Forelimb muscle (tissue), 1 donor: ENCODE data around the gene ARMC3. TPM values are rescaled to one million over a fixed set of nuclear protein-coding genes. Genes with fewer than 3 reads are reported as not detected.
"Not testable (repeated sequence)": the region's sequence is repeated elsewhere in the genome, so short reads cannot be mapped to it uniquely, and the experiment has no call there.

Source experiments
- DNase-seq: peaks from one replicate; pipeline ENCODE4 v3.0.0-alpha.2; 2013; ENCODE audit warnings: low read depth
- polyA plus RNA-seq: library from polyadenylated mRNA; unstranded; fragments of 120-200 nt; gene quantifications from one replicate; pipeline ENCODE4 v1.2.1, GENCODE V29; 2013; ENCODE audit not compliant: insufficient read length

ARMC3 gene
- polyA plus RNA-seq, 1 donor = not detected

- DNase-seq = no peak
Measured at GRCh38 chr10:23048191-23048590, 120.3 kb downstream of the ARMC3 start.

DNA sequence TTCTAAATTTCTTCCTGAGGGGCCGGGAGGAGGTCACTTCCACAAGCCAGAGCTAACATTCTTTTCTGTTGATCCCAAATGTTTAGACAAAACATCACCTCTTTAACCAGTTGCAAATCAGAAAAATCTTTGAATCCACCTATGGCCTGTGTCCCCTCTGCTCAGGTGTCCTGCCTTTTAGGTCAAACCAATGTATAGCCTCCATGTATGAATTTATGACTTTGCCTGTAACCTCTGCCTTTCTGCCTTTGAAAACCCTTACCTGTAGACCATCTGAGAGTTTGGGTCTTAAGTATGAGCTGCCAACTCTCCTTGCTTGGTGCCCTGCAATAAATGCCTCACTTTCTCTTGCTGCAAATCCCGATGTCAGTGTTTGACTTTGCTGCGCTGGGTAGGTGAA is 123.4 kb downstream of the ARMC3 start:
- no peak for DNase-seq

DNA sequence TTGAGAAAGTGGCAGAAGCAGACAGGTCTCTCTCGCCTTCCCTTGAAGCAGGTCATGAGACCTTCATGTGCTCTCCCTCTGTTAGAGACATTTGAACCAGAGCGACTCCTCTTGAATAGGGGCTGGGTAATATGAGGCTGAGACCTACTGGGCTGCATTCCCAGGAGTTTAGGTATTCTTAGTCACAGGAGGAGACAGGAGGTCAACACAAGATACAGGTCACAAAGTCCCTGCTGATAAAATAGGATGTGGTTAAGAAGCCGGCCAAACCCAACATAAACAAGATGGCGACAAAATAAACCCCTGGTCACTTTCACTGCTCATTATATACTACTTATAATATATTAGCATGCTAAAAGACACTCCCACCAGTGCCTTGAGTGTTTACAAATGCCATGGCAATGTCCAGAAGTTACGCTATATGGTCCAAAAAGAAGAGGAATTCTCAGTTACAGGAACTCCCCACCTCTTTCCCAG is 124.0 kb downstream of the ARMC3 start:
- no peak for DNase-seq

GRCh38 chr10:23053036-23053435 is 125.2 kb downstream of the ARMC3 start:
- DNase-seq = no peak

- no peak for DNase-seq
Measured at GRCh38 chr10:23055424-23056185, 127.8 kb downstream of the ARMC3 start.

DNA sequence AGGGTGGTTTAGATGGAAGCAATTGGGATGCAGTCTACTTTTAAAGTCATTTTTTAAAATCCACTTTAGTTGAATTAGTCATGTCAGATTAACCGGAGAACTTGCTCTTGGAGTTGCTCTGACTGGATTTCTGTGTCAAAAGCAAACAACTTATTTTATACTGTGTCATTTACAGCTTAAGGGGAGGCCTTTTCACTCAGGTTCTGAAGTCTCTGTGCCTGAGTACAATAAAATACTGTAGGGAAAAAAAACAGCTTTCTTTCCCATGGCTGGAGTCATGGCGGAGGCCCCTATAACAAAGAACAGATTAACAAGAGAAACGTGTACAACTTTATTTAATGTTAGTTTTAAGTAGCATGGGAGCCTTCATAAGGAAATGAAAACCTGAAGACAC is 128.3 kb downstream of the ARMC3 start:
- DNase-seq = no peak

DNA sequence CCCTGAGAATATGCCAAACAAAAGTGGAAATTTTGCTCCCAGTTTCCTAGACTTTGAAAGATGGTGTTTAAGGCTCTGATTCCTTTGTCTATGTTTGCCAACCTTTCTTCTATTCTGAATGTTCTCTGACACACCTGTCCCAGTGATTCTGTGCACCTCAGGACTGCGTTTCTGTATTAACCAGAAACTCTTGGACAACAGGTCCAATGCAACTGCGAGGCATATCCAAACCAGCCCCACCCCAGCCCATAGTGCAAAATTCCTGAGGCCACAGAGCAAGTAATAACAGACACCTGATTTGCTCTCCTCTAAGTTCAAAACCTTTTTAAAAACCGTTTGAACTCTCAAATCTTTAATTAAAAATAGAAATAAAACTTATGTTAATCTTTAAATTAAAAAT is 130.5 kb downstream of the ARMC3 start:
- DNase-seq = no peak

DNA sequence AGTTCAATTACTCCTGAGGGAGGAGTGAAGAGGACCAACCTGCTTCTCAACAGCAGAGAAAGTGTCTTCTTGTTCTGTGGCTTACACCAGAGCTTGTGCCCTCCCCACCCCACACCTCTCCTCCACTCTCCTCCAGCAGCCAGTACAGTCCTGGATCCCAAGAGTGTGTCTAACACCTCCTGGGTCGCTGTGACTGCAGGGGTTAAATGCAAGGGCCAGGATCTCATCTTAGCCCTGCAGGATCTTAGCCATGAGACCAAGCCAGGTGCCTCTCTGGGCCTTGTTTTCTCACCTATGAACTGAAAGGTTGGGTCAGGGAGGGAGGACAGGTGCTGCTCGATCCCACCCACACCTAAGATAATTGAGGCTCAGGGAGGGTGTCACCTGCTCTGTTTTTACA is 133.1 kb downstream of the ARMC3 start:
- DNase-seq = no peak

- no peak for DNase-seq
Measured at GRCh38 chr10:23063045-23063972, 135.5 kb downstream of the ARMC3 start.

DNA sequence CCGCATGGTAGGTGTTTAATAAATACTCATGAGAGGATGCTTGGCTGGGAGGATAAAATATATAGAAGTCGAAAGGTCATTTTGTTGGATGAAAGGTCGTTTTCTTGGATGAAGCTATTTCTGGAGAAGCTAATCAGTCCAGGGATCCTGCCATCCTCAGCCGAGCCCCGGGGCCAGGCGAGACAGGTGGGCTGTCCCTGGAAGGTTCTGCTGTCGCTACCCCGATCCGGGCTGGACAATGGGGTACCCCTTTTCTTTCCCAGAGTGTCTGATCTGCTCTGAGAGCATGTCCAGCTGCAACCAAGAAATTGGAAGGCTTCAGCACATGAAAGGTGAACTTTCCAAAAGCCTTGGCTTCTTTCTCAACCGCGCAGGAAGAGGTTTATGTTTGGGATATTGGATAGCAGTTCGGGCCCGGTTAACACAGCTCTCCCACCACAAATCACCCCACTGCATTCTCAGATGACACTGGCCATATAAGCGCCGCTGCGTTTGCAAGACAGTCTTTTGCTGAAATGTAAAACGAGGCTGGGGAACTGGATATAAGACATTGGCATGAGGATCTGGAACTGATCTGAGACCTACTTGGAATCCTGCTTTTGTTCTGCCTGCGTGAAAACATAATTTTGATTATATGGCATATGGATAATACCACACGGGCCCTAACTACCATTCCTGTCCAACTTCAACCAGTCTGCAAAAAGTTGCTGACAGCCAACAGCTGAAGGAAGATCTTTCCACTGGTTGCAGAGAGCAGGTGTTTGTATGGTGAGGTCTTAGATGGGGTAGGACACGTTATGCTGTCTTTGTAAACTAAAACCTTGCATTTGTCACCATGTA is 136.3 kb downstream of the ARMC3 start:
- DNase-seq = no peak

DNA sequence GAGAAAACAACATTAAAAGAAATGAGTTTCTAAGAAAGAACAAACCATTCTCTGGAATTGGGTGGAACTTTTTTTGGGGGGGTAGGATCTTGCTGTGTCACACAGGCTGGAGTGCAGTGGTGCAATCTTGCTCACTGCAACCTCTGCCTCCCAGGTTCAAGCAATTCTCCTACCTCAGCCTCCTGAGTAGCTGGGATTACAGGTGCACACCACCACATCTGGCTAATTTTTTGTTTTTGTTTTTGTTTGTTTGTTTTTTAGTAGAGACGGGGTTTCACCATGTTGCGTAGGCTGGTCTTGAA is 136.9 kb downstream of the ARMC3 start:
- not testable (repeated sequence) for DNase-seq

GRCh38 chr10:23065181-23065948 is 137.5 kb downstream of the ARMC3 start:
- no peak for DNase-seq

DNA sequence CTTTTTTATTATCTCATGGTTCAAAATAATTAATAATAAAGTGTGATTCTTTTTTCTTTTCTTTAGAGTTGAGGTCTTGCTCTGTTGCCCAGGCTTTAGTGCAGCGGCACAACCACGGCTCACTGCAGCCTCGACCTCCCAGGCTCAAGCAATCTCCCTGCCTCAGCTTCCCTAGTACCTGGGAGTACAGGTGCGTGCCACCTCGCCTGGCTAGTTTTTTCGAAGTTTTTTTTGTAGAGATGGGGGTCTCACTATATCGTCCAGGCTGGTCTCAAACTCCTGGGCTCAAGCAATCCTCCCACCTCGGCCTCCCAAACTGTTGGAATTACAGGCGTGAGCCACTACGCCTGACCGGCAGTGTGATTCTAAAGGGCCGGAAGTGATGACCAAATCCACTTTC is 139.5 kb downstream of the ARMC3 start:
- no peak for DNase-seq

GRCh38 chr10:23067939-23068775 is 140.3 kb downstream of the ARMC3 start:
- no peak for DNase-seq

DNA sequence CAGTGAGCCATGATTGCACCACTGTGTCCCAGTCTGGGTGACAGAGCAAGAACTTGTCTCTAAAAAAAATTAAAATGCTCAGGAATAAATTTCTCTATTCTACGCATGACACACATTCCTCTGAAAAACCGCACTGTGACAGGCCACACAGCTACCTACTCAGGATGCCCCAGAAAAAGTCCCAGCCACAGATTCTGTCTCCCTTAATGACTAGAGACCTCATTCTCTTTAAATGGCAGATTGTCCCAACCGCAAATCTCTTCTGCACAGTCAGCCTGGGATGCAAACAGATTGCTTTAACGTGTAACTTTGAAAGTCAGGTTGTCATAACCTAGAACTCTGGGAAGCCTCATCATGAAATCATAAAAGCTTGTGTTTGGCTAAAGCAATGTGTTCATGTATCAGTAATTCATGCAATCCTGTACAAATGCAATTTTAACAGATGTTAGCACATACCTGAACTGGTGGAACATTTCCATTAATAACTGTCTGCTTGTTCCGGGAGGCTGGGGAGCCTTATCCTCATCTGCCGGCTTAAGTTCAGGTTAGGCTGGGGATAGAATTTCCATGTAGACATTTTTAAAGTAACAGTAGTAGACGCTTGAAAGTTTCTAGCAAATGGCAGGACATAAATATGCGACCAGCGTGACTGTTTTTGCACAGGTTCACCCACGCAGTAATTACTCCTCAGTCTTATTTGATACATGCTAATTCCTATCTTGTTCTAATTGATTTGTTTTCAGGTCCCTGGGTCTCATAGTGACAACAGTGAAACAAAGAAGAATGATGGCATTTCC is 141.4 kb downstream of the ARMC3 start:
- no peak for DNase-seq

- not testable (repeated sequence) for DNase-seq
Measured at GRCh38 chr10:23070092-23070912, 142.4 kb downstream of the ARMC3 start.

GRCh38 chr10:23070913-23071218 is 143.0 kb downstream of the ARMC3 start:
- no peak for DNase-seq

- DNase-seq = not testable (repeated sequence)
Measured at GRCh38 chr10:23072593-23072992, 144.7 kb downstream of the ARMC3 start.

GRCh38 chr10:23073527-23073926 is 145.7 kb downstream of the ARMC3 start:
- no peak for DNase-seq
